ENCODE data around the gene CCDC92.

The CCDC92 gene

GRCh38 chr12:124002021-124002644 is 29.5 kb upstream of the CCDC92 start:
- peak; percentile 91 for DNase-seq (ENCODE audit: low read depth)

GRCh38 chr12:124001343-124001742 is 28.7 kb upstream of the CCDC92 start:
- DNase-seq (ENCODE audit: low read depth) = no peak

- no peak for DNase-seq (ENCODE audit: low read depth)
Observed at GRCh38 chr12:124000111-124000510, 27.5 kb upstream of the CCDC92 start.

GRCh38 chr12:123998991-123999359 is 26.3 kb upstream of the CCDC92 start:
- peak; percentile 78 for DNase-seq (ENCODE audit: low read depth)

- DNase-seq (ENCODE audit: low read depth) = peak; percentile 80
Observed at GRCh38 chr12:123998344-123998990, 25.8 kb upstream of the CCDC92 start.

GRCh38 chr12:123997908-123998307 is 25.3 kb upstream of the CCDC92 start:
- no peak for DNase-seq (ENCODE audit: low read depth)

- DNase-seq (ENCODE audit: low read depth) = no peak
Observed at GRCh38 chr12:123997033-123997822, 24.6 kb upstream of the CCDC92 start.

GRCh38 chr12:123996581-123996980 is 23.9 kb upstream of the CCDC92 start:
- DNase-seq (ENCODE audit: low read depth) = no peak

- DNase-seq (ENCODE audit: low read depth) = peak; percentile 83
Observed at GRCh38 chr12:123995023-123995748, 22.6 kb upstream of the CCDC92 start.

- no peak for DNase-seq (ENCODE audit: low read depth)
Observed at GRCh38 chr12:123992118-123992825, 19.6 kb upstream of the CCDC92 start.

GRCh38 chr12:123991372-123991951 is 18.8 kb upstream of the CCDC92 start:
- DNase-seq (ENCODE audit: low read depth) = no peak

- DNase-seq (ENCODE audit: low read depth) = peak; percentile 72
Observed at GRCh38 chr12:123990511-123990910, 17.9 kb upstream of the CCDC92 start.

- DNase-seq (ENCODE audit: low read depth) = no peak
Observed at GRCh38 chr12:123989753-123990152, 17.1 kb upstream of the CCDC92 start.

GRCh38 chr12:123989168-123989567 is 16.5 kb upstream of the CCDC92 start:
- DNase-seq (ENCODE audit: low read depth) = no peak

- no peak for DNase-seq (ENCODE audit: low read depth)
Observed at GRCh38 chr12:123987022-123987421, 14.4 kb upstream of the CCDC92 start.

- no peak for DNase-seq (ENCODE audit: low read depth)
Observed at GRCh38 chr12:123986374-123986965, 13.8 kb upstream of the CCDC92 start.

GRCh38 chr12:123984903-123985302 is 12.3 kb upstream of the CCDC92 start:
- no peak for DNase-seq (ENCODE audit: low read depth)

GRCh38 chr12:123983822-123984485 is 11.3 kb upstream of the CCDC92 start:
- peak; percentile 76 for DNase-seq (ENCODE audit: low read depth)

GRCh38 chr12:123982269-123982668 is 9.6 kb upstream of the CCDC92 start:
- DNase-seq (ENCODE audit: low read depth) = no peak

- no peak for DNase-seq (ENCODE audit: low read depth)
Observed at GRCh38 chr12:123979566-123979965, 6.9 kb upstream of the CCDC92 start.

All from amniotic epithelial cell (primary cell).